Measurements from ENCODE around the gene SYT17.
"Not testable (repeated sequence)": the region's sequence is repeated elsewhere in the genome, so short reads cannot be mapped to it uniquely, and the experiment has no call there.

The SYT17 gene

GRCh38 chr16:19175492-19176262 is 7.6 kb downstream of the SYT17 start:
- DNase-seq: no peak

- DNase-seq: no peak
These were observed 9.2 kb downstream of the SYT17 start for GRCh38 chr16:19177111-19177739.

GRCh38 chr16:19179546-19180490 is 11.8 kb downstream of the SYT17 start:
- peak; percentile 24 for DNase-seq

GRCh38 chr16:19180741-19181140 is 12.7 kb downstream of the SYT17 start:
- no peak for DNase-seq

GRCh38 chr16:19182481-19182880 is 14.4 kb downstream of the SYT17 start:
- no peak for DNase-seq

- no peak for DNase-seq
These were observed 15.1 kb downstream of the SYT17 start for GRCh38 chr16:19183187-19183586.

GRCh38 chr16:19184823-19185509 is 16.9 kb downstream of the SYT17 start:
- no peak for DNase-seq

- DNase-seq: no peak
These were observed 17.4 kb downstream of the SYT17 start for GRCh38 chr16:19185510-19185851.

GRCh38 chr16:19186408-19186807 is 18.4 kb downstream of the SYT17 start:
- DNase-seq: no peak

- not testable (repeated sequence) for DNase-seq
These were observed 19.9 kb downstream of the SYT17 start for GRCh38 chr16:19187961-19188360.

GRCh38 chr16:19188406-19188805 is 20.4 kb downstream of the SYT17 start:
- no peak for DNase-seq

GRCh38 chr16:19192865-19193264 is 24.8 kb downstream of the SYT17 start:
- DNase-seq: no peak

- DNase-seq: no peak
These were observed 28.8 kb downstream of the SYT17 start for GRCh38 chr16:19196871-19197270.

- no peak for DNase-seq
These were observed 35.4 kb downstream of the SYT17 start for GRCh38 chr16:19203374-19203966.

GRCh38 chr16:19210280-19210924 is 42.4 kb downstream of the SYT17 start:
- DNase-seq: no peak

GRCh38 chr16:19210968-19211367 is 42.9 kb downstream of the SYT17 start:
- DNase-seq: no peak

- DNase-seq: no peak
These were observed 44.0 kb downstream of the SYT17 start for GRCh38 chr16:19212059-19212458.

GRCh38 chr16:19213885-19214284 is 45.8 kb downstream of the SYT17 start:
- DNase-seq: no peak

- DNase-seq: no peak
These were observed 47.7 kb downstream of the SYT17 start for GRCh38 chr16:19215705-19216104.

- DNase-seq: no peak
These were observed 50.5 kb downstream of the SYT17 start for GRCh38 chr16:19218581-19218980.

- DNase-seq: no peak
These were observed 51.8 kb downstream of the SYT17 start for GRCh38 chr16:19219836-19220235.
